ENCODE measurements around the gene TAS2R13.

TAS2R13 gene, protein sequence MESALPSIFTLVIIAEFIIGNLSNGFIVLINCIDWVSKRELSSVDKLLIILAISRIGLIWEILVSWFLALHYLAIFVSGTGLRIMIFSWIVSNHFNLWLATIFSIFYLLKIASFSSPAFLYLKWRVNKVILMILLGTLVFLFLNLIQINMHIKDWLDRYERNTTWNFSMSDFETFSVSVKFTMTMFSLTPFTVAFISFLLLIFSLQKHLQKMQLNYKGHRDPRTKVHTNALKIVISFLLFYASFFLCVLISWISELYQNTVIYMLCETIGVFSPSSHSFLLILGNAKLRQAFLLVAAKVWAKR

DNA sequence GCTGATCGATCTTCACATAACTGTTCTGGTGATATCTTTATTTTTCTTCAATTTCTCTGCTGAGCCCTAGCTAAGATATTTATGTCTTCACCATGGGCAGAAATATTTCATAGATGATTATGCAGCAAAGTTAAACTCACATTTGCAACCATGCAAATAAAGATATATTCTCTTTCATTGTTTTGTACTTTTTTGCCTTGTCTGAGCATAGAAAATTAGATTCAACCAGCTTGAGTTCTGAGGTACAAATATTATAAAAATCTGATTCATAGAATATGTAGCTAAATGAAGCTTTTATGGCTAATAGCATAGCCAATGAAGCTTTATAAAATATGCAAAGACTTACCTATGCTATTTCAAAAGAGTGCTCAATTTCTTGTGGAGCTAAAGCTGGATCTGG is at the start of gene TAS2R13:
TSS of gene TAS2R13 (minus strand) at position 101 of the 400 bp plus-strand sequence. CDS start 264 bp downstream, outside the sequence.
- DNase-seq: no peak

- no peak for DNase-seq
Measured at GRCh38 chr12:10957741-10958140, 48.4 kb upstream of the TAS2R13 start.

DNA sequence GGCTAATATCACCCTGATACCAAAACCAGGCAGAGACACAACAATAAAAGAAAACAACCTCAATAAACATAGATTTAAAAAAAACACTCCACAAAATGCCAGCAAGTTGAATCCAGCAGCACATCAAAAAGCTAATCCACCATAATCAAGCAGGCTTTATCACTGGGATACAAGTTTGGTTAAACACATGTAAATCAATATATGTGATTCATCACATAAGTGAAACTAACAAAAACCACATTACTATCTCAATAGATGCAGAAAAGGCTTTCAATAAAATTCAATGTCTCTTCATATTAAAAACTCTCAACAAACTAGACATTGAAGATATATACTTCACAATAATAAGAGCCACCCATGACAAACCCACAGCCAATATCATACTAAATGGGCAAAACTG is 46.7 kb upstream of the TAS2R13 start:
- DNase-seq: no peak

GRCh38 chr12:10952645-10953044 is 43.3 kb upstream of the TAS2R13 start:
- DNase-seq: no peak

DNA sequence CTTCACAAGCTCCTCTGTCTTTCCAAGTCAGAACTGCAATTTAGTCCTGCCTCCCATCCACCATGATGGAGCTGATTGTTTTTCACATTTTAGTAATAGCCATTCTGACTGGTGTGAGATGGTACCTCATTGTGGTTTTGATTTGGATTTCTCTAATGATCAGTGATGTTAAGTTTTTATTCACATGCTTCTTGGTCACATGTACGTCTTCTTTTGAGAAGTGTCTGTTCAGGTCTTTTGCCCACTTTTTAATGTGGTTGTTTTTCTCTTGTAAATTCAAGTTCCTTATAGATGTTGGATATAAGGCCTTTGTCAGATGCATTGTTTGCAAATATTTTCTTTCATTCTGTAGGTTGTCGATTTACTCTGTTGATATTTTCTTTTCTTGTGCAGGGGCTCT is 33.8 kb upstream of the TAS2R13 start:
- DNase-seq: no peak

DNA sequence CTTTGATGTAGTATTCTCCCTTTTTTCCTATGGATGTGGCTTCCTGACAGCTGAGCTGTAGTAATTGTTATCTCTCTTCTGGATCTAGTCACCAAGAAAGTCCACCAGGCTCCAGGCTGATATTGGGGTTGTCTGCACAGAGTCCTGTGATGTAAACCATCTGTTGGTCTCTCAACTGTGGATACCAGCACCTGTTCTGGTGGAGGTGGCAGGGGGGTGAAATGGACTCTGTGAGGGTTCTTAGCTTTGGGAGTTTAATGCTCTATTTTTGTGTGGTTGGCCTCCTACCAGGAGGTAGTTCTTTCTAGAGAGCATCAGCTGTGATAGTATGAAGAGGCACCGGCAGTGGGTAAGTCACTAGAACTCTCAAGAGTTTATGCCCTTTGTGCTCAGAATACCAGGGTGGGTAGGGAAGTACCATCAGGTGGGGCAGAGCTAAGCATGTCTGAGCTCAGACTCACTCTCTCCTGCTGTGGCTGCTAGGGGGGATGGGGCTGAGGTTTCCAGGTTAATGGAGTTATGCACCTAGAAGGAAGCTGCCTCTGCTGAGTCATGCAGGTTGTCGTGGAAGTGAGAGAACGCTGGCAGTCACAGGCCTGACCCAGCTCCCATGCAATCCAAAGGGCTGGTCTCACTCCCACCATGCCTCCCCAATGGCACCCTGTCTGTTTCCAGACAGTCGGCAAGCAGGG is 32.7 kb upstream of the TAS2R13 start:
- no peak for DNase-seq

- DNase-seq: no peak
Measured at GRCh38 chr12:10941369-10941768, 32.0 kb upstream of the TAS2R13 start.

- no peak for DNase-seq
Measured at GRCh38 chr12:10940389-10940788, 31.0 kb upstream of the TAS2R13 start.

DNA sequence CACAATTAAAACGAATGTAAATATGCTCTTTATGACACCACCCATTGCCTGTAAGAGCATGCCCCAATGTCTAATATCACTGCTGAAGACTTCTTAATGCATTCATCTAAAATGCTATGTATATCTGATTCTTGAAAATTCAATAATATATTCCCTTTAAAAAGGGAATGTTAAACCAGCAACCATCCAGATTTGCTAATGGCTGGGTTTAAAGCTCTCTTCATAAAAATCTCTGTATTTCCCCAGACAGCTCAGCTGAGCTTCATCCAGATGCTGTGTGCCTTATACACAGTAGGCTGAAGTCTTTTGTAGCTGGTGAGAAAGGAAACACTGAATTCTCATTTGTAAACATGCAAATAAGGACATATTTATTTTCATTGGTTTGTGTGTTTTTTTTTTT is 29.8 kb upstream of the TAS2R13 start, which contains the start of gene TAS2R14:
TSS of gene TAS2R14 (minus strand) at position 101 of the 400 bp plus-strand sequence. CDS start at position 45, 56 bp downstream.
- no peak for DNase-seq

GRCh38 chr12:10936506-10936905 is 27.1 kb upstream of the TAS2R13 start:
- no peak for DNase-seq

GRCh38 chr12:10928746-10929286 is 19.5 kb upstream of the TAS2R13 start, which contains the start of gene PRH2:
PRH2 (plus strand) TSS chr12:10929236; CDS start chr12:10929274, 38 bp downstream.
- no peak for DNase-seq

GRCh38 chr12:10926269-10926668 is 16.9 kb upstream of the TAS2R13 start:
- no peak for DNase-seq

- DNase-seq: no peak
Measured at GRCh38 chr12:10919809-10920208, 10.4 kb upstream of the TAS2R13 start.

- no peak for DNase-seq
Measured at GRCh38 chr12:10910380-10910779, 1.0 kb upstream of the TAS2R13 start.

GRCh38 chr12:10904686-10905085 is 4.7 kb downstream of the TAS2R13 start:
- DNase-seq: no peak

DNA sequence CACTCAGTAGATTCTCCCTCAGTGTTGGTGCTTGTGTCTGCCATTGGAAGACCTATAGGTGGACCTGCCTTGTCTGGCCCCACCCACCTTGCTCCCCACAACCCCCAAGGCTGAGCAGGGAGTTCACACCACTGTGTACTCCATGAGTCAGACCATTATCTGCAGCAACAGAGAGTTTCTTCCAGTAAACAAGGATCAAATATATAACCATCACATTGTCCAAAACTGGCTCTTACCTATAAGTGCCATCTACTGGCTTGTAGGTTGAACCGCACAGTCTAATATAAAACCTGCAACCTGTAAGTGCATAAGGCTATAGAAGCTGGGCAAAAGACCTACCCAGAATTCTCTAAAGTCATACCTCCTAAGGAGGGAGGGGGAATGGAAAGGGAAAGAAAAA is 7.9 kb downstream of the TAS2R13 start:
- no peak for DNase-seq

GRCh38 chr12:10900972-10901371 is 8.4 kb downstream of the TAS2R13 start:
- DNase-seq: no peak

DNA sequence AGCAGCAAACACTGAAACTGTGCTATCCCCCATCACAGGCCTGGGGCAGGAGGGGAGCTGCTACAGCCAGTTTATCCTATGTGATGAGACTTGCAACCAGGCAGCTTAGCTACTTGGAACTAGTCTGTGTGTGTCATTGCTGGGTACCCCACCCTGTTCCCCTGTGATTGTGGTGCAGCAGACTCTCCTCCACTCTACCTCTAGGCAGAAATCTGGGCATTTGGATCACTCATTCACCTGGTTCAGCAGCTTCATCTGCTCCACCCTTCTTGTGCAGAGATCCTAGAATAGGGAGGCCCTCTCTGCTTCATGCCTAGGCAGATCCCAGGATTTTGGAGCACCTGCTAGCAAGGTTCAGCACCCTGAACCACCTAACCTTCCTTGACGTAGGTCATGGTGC is 8.8 kb downstream of the TAS2R13 start:
- DNase-seq: no peak

GRCh38 chr12:10896854-10897253 is 12.5 kb downstream of the TAS2R13 start:
- no peak for DNase-seq

GRCh38 chr12:10891937-10892336 is 17.4 kb downstream of the TAS2R13 start:
- DNase-seq: no peak

DNA sequence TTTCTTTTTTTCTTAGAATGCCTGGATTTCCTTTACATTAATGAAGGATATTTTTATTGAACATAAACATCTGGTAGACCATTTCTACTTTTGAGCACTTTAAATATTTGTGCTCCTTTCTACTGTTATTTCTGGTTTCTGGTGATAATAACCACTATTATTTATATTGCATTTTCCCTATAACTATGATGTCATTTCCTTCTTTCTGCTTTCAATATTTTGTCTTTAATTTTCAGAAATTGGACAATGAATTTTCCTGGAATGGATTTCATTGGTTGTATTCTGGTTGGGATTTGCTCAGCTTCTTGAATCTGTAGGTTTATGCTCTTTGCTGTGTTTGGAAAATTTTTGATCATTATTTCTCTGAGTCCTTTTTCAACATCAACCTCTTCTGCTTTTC is 20.1 kb downstream of the TAS2R13 start:
- DNase-seq: no peak

DNA sequence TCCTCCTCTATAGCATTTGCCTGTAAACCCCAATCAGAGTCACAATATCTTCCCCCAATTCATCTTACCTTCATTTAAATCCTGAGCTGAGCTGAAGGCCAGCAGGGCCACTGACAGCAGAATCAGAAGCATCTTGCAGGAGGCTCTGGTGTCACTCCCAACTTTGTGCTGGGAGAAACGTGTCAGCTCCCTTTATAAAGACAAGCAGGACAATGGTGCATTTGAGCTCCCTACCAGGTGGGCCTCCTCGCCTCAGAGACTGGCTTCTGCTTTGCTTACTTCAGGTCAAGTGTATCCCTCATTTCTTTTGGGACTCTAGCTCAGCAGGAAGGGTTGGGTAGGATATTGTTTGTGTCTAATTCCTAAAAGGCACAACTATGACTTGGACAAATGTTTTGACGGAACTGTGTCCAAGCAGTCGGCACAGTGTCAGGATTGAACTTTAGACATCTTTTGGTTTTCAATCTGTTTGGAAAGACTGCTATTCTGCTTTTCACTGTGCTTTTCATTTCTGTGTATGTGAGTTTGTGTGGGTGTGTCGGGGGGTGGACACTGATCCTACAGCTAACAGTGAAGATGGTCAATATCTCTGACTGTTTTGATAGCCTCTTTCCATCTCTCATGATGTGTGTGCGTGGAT is 25.2 kb downstream of the TAS2R13 start, which contains the start of gene PRH1:
TSS of gene PRH1 (minus strand) at position 170 of the 640 bp plus-strand sequence. CDS start at position 132, 38 bp downstream.
- DNase-seq: no peak

GRCh38 chr12:10873378-10873777 is 36.0 kb downstream of the TAS2R13 start:
- no peak for DNase-seq
